ENCODE measurements around the gene TMPRSS6. TPM values are rescaled to one million over a fixed set of nuclear protein-coding genes. Genes with fewer than 3 reads are reported as not detected.

TMPRSS6 gene
- total RNA-seq (1 to 10 TPM; 1.5 to 3.4 TPM), polyA plus RNA-seq (ENCODE audit: insufficient read depth, low read depth, low replicate concordance) (4.0 TPM)
- long read RNA-seq, donor 1 = 0 reads
- long read RNA-seq, donor 2 = 0 reads

- no peaks in the 10 kb centered on the region for H3K36me3 ChIP-seq (ENCODE audit: low read depth, missing control alignments)
- no peak within 1 kb of the TSS for H3K4me3 ChIP-seq
- no peaks in the 10 kb centered on the region for H3K9me3 ChIP-seq
- no peaks in the 10 kb centered on the region for H3K27me3 ChIP-seq
- no peak for TF ChIP-seq POLR2A (IDR thresholded peaks at IDR 0.05)
- TF ChIP-seq, protein P1, sequence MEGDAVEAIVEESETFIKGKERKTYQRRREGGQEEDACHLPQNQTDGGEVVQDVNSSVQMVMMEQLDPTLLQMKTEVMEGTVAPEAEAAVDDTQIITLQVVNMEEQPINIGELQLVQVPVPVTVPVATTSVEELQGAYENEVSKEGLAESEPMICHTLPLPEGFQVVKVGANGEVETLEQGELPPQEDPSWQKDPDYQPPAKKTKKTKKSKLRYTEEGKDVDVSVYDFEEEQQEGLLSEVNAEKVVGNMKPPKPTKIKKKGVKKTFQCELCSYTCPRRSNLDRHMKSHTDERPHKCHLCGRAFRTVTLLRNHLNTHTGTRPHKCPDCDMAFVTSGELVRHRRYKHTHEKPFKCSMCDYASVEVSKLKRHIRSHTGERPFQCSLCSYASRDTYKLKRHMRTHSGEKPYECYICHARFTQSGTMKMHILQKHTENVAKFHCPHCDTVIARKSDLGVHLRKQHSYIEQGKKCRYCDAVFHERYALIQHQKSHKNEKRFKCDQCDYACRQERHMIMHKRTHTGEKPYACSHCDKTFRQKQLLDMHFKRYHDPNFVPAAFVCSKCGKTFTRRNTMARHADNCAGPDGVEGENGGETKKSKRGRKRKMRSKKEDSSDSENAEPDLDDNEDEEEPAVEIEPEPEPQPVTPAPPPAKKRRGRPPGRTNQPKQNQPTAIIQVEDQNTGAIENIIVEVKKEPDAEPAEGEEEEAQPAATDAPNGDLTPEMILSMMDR (IDR thresholded peaks at IDR 0.05) = no peak
- DNase-seq = no peak
- no peak within 1 kb of the TSS for H3K27ac ChIP-seq
- 84 to 85% methylated on average over 7 to 13 of the region's 13 CpGs for WGBS, 2 donors
- intact Hi-C loops (cut with DNase I; ENCODE audit: low total_unique reads) = no loop called here
- H3K4me1 ChIP-seq = no peaks in the 10 kb centered on the region
Observed at GRCh38 chr22:37109242-37109917, at the start of gene TMPRSS6. TSS of gene TMPRSS6 (minus strand) at chr22:37109713. CDS start at chr22:37103417, 6,296 bp downstream.

DNA sequence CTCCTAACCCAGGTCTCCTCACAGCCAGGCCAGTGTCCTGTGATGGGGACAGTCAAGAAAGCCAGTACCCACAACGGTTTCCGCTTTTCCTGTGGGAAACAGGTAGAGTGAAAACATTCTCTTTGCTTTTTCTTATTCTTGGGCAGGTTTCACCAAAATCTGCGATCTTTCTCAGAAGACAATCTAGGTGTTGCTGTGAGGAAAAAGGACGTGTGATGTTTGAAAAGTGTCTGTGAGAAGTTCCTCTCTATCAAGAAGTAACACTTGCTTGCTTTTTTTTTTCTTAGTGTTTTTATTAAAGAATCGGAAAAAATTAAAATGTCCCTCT lies 49.4 kb upstream of the TMPRSS6 start:
- Histone ChIP-seq H3K4me3 (no peak overlapping the region), H3K36me3 (ENCODE audit: low read depth, missing control alignments) (no peaks in the 10 kb centered on the region), H3K27ac (no peak overlapping the region), H3K9me3 (no peaks in the 10 kb centered on the region), H3K4me1 (peaks cover 6% of the 10 kb centered on the region), H3K27me3 (no peaks in the 10 kb centered on the region)
- TF ChIP-seq POLR2A (IDR thresholded peaks at IDR 0.05) = no peak
- TF ChIP-seq, protein P1 (IDR thresholded peaks at IDR 0.05) = no peak
- 86% methylated on average over 5 of the region's 5 CpGs for WGBS, 2 donors
- intact Hi-C loops (cut with DNase I; ENCODE audit: low total_unique reads) = no loop called here
- DNase-seq = no peak

- WGBS, 2 donors = 80 to 89% methylated on average over 13 of the region's 13 CpGs
- intact Hi-C loops (cut with DNase I; ENCODE audit: low total_unique reads) = no loop called here
- H3K4me3 ChIP-seq = no peak overlapping the region
- H3K36me3 ChIP-seq (ENCODE audit: low read depth, missing control alignments) = no peaks in the 10 kb centered on the region
- no peak overlapping the region for H3K27ac ChIP-seq
- H3K27me3 ChIP-seq = no peaks in the 10 kb centered on the region
- TF ChIP-seq, protein P1 (IDR thresholded peaks at IDR 0.05) = no peak
- TF ChIP-seq POLR2A (IDR thresholded peaks at IDR 0.05) = no peak
- peaks cover 6% of the 10 kb centered on the region for H3K4me1 ChIP-seq
- no peak for DNase-seq
- H3K9me3 ChIP-seq = no peaks in the 10 kb centered on the region
Observed at GRCh38 chr22:37157516-37158285, 48.2 kb upstream of the TMPRSS6 start.

GRCh38 chr22:37156686-37157435 lies 47.3 kb upstream of the TMPRSS6 start:
- H3K27ac ChIP-seq = no peak overlapping the region
- 85 to 86% methylated on average over 13 of the region's 13 CpGs for WGBS, 2 donors
- H3K36me3 ChIP-seq (ENCODE audit: low read depth, missing control alignments) = no peaks in the 10 kb centered on the region
- no peak for DNase-seq
- no peaks in the 10 kb centered on the region for H3K4me1 ChIP-seq
- TF ChIP-seq, protein P1 (IDR thresholded peaks at IDR 0.05) = no peak
- TF ChIP-seq POLR2A (IDR thresholded peaks at IDR 0.05) = no peak
- H3K4me3 ChIP-seq = no peak overlapping the region
- no peaks in the 10 kb centered on the region for H3K27me3 ChIP-seq
- intact Hi-C loops (cut with DNase I; ENCODE audit: low total_unique reads) = no loop called here
- no peaks in the 10 kb centered on the region for H3K9me3 ChIP-seq

Measured in testis (tissue), 5 donors.